Activated CD4-positive, alpha-beta T cell treated with anti-CD3 and anti-CD28 coated beads for 24 hours (primary cell): ENCODE data around the gene SORCS2.

Experiments used
- DNase-seq, 2 donors: peaks; one replicate each; pipeline ENCODE4 v3.0.0-alpha.2; 2020; ENCODE audit warnings: low read depth in 2 of 2

The SORCS2 gene

DNA sequence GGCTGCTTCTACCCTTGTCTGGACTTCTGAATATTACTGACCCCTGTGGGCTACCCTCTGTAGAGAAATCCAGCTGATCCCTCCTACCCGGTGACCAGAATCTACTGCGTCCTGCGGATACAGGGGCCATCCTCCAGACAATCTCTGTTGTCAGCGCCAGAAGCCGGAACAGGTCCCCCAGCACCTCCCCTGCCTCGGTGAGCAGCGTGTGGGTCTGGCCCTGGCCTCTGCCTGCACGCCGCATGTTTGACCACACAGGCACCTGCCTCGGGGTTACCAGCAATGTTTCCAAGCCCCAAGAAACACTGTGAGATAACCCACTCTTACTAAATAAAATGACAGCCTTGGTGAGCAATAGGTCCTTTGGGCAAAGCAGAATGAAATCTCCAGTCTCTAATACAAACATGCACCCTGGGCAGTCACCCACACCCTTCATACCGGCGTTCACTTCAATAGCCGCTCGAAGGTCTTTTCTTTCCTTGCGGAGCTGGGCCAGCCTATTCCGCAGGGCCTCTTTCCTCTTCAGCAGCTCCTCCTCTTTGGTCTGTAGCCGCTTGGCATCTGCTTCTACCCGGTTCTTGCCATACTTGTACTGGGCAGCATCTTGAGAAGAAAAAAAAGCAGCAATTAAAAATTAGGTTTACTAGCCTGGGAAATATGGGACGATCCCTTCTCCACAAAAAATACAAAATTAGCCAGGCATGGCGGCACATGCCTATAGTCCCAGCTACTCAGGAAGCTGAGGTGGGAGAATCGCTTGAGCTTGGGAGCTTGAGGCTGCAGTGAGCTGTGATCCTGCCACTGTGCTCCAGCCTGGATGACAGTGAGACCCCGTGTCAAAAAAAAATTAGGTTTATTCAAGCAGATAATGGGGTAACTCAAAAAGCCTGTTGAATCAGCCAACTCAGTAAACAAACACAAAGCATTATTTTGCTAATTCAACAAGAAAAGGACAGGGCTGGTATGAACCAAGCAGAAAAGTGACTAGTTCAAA lies 582.3 kb downstream of the SORCS2 start:
- DNase-seq, result no peak

DNA sequence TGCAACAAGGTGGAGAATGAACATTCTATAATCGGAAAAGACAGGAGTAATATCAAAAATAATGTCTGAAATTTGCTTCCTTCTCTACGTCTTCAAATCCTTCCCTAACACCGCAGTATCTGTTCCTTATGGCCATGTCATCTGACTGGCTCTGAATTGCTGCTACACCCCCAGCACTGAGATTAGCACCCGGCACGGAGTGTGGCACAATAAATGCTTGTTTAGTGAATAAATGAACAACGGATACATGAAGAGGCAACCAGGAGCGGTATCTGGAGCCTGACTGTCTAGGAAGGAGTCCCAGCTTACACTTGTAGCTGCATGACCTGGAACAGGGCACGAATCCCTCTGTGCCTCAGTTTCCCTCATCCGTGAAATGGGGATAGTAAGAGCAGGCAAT lies 583.1 kb downstream of the SORCS2 start:
- DNase-seq, result no peak

DNA sequence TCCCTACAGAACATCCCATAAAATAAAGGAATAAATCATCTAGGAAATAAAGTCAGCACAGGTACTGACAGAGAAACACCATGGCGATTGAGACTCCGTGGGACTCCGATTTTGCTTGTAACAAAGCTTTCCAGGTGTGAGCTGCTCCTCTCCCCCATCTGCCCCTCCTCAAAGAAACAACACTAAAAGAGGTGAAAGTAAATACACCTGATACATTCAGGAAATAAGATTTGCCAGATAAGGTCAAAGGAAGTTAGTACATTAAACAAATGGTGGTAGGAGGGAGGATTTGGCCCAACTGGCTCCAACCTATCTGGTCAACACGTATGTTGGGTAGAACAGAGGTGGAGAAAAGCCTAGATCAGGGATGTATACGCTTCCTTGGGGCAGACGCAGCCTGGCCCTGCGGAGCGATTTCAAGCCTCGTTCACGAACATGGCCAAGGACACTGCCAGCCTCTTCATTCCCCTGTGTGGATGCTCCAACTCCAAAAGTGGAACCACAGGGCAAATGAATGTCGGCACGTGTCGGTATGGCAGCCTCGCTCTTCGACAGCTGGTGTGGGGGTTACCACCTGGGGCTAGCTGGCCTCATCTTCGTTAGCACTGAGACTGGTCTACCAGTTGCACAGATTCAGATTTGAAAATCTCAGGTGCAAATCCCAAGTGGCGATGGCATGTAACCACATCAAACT lies 584.8 kb downstream of the SORCS2 start:
- no peak for DNase-seq

DNA sequence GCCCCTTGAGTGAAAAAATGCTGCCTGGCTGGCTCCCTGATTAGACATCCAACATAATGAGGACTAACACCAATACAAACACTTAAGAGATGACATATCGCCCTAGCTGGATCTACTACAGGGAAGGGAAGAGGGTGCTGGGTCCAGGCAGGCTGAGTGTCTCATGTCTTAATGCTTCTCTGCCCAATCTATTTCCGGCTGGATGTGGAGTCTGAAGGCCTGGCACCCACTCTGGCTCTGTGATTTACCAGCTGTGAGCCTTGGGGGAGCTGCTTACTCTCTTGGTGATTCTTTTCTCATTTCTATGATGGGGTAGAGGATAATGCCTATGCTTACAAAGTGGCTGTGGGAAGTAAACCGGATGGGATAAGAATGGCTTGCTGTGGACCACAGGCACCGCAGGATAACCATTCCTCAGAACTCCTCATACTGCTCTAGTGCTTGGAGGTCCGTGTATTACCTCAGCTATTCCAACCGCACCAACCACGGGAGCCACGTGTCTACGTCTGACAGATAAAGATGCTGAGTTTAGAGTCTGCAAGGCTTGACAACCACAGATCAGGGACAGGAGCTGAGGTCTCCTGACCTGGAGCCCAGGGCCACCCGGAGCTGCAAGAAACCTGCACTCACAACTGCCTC lies 585.7 kb downstream of the SORCS2 start:
- DNase-seq, result no peak

DNA sequence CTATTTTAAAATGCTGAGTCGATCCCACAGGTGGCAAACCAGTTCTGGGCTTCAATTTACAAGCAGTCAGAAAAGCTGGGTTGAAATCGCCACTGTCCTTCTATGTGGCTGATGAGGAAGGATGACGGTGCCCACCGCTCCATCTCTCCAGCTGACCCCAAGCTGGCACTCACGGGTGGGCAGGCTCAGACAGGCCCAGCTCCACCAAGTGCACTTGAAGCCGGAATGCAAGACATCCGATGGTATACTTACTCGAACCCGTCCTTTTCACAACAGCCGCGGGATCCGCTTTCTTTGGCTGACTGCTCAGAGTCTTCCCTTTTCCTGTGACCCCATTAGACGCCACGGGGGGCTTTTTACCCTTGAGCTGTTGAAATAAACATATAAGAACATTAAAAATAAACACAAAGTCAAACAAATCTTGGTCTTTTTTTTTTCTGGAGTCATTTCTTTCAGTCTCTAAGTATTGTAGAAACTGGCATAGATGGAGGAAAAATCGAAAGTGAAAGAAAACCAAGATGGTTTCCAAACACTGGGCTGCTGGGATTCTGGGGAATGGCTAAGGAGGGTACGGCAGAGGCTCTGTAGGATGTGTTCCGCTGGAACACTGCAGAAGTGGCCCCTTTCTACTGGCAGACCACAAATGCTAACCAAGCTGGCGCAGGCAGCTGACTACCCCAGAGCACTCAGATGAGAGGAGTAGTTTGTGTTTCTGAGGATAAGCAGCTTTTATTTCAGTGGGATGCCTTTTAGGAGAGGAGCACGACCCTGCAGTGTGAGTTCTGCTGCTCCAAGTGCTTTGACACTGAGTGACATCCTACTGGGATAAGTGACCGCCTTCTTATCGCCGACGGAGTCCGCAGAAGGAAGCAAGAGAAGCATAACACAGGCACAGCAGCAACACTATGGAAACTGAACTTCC lies 586.4 kb downstream of the SORCS2 start:
- DNase-seq, result no peak

DNA sequence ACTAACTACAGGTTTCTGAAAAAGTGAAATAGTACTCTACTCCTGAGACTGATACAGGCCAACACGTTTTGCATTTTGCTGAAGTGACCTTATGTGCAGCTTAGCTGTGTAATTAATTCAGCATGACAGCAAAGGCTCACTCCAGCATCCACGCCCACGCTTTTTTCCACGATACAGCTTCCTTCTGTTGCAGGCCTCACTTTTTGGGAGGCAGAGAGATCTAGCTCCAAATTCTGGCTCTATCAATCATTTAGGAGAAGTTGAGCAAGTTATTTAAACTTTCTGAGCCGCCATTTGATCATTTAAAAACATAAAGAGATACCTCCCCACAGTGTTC lies 587.1 kb downstream of the SORCS2 start:
- no peak for DNase-seq

DNA sequence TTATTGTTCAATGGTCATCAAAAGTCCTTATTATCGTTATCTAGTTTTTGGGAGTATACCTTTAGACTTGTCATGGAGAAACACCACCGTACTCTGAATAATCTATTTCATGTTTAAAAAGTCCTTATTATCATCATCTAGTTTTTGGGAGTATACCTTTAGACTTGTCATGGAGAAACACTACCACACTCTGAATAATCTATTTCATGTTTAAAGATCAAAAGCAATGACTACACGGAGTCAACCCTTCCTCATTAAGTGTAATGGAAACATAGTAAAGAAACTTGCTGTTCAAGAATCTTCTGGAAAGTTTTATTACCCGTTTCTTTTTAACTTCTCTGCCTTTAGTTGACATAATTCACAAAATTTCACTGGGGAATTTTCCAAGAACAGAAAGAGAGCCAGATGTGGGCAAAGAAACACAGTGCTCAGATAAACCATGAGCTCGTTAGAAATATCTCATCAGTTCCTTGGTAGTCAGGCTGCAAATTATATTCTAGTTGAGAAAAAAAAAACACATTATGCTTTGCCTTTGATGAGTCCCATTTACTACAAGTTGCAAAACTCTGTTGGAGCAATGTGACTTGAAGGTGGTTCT lies 588.5 kb downstream of the SORCS2 start:
- no peak for DNase-seq

GRCh38 chr4:7781366-7781765 lies 589.0 kb downstream of the SORCS2 start:
- no peak for DNase-seq

GRCh38 chr4:7781993-7782392 lies 589.7 kb downstream of the SORCS2 start:
- no peak for DNase-seq

DNA sequence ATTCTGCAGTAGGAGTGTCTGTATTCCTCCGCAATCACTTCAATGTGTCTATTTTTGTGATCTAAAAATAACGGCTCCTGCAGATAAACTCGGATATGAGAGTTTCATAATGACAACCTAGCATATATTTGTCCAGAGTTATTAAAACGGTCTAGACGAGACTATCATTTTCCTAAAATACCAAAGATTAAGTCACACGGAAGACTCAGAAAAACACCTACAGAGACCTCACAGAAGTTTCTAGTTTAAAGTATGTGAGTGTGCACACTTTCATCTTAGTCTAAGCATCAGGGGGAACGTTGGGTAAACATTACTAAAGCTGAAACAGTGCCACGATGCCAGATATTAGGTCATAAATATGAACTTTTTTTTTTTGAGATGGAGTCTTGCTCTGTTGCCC lies 590.4 kb downstream of the SORCS2 start:
- DNase-seq, result no peak

DNA sequence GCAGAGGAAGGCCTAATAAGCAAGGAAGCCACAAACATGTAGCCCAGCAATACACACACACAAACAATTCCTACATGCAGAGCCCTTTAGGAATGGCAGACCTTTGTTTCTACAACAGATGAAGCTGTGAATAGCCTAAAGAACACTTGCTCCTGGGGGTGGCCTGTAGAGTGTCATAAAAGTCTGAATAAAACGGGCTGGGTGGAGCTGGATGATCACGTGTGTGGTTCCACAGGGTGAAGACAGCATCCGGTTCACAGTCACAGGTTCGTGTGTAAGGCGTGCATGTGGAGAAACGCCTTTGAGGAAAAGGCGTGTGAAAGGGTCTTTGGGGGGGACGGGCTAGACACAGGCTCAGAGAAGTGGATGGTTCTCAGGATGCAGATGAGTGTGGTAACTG lies 591.2 kb downstream of the SORCS2 start:
- DNase-seq, result no peak

GRCh38 chr4:7784131-7784870 lies 592.0 kb downstream of the SORCS2 start:
- DNase-seq, result no peak

- no peak for DNase-seq
Observed at GRCh38 chr4:7785017-7785416, 592.7 kb downstream of the SORCS2 start.

- DNase-seq, result no peak
Observed at GRCh38 chr4:7786040-7786439, 593.7 kb downstream of the SORCS2 start.

- no peak for DNase-seq
Observed at GRCh38 chr4:7786517-7786916, 594.2 kb downstream of the SORCS2 start.

DNA sequence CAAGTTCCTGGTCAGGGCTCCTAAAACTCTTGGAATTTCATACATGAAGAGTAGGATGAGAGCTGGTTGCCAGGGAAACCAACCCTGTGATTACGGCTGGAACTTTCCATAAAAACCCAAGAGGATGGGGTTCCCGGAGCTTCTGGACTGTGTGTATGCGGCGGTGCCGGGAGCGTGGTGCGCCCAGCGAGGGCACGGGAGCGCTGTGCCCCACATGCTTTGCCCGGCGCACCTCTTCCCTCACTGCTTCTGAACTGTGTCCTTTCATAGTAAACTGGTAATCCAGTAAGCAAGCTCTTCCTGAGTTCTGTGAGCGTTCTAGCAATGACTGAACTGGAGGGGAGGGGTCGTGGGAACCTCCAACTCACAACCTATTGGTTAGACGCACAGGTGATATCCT lies 594.7 kb downstream of the SORCS2 start:
- no peak for DNase-seq

- no peak for DNase-seq
Observed at GRCh38 chr4:7787681-7788141, 595.4 kb downstream of the SORCS2 start.

GRCh38 chr4:7788193-7788592 lies 595.9 kb downstream of the SORCS2 start:
- no peak for DNase-seq

GRCh38 chr4:7788694-7789425 lies 596.5 kb downstream of the SORCS2 start:
- no peak for DNase-seq

- DNase-seq, result no peak
Observed at GRCh38 chr4:7790023-7790422, 597.7 kb downstream of the SORCS2 start.
